Measurements from ENCODE around the gene RASGRP2. TPM values are rescaled to one million over a fixed set of nuclear protein-coding genes. Genes with fewer than 3 reads are reported as not detected.

The RASGRP2 gene
- total RNA-seq, 1 donor from 2014 or later, result 20.9 TPM

GRCh38 chr11:64767344-64768299, 23.7 kb upstream of the RASGRP2 start:
- Mint-ChIP-seq H3K27ac (peak overlapping the region; percentile 66), H3K36me3 (ENCODE audit: low read depth) (peaks cover 96% of the 10 kb centered on the region), H3K27me3 (ENCODE audit: low read depth) (no peaks in the 10 kb centered on the region), H3K4me3 (ENCODE audit: low read depth) (no peak overlapping the region), H3K4me1 (ENCODE audit: low read depth) (peaks cover 68% of the 10 kb centered on the region), H3K9me3 (no peaks in the 10 kb centered on the region)
- DNase-seq (ENCODE audit: low spot score), result peak; percentile 66
- intact Hi-C loops (cut with micrococcal nuclease), result loop anchor here (1.0 to 2.0 kb wide), 2 partner anchors 10 to 23 kb away; partner anchors contain the start of gene RASGRP2

- H3K36me3 Mint-ChIP-seq (ENCODE audit: low read depth), result peaks cover 95% of the 10 kb centered on the region
- no peaks in the 10 kb centered on the region for H3K27me3 Mint-ChIP-seq (ENCODE audit: low read depth)
- H3K9me3 Mint-ChIP-seq, result no peaks in the 10 kb centered on the region
- H3K4me3 Mint-ChIP-seq (ENCODE audit: low read depth), result no peak overlapping the region
- intact Hi-C loops (cut with micrococcal nuclease), result loop anchor here (2.0 kb wide), 1 partner anchor 22 kb away; the partner anchor contains the start of gene RASGRP2
- peaks cover 68% of the 10 kb centered on the region for H3K4me1 Mint-ChIP-seq (ENCODE audit: low read depth)
- DNase-seq (ENCODE audit: low spot score), result no peak
- no peak overlapping the region for H3K27ac Mint-ChIP-seq
Measured at GRCh38 chr11:64766881-64767280, 22.9 kb upstream of the RASGRP2 start.

- Mint-ChIP-seq H3K4me3 (ENCODE audit: low read depth) (no peak overlapping the region), H3K4me1 (ENCODE audit: low read depth) (peaks cover 68% of the 10 kb centered on the region), H3K27me3 (ENCODE audit: low read depth) (no peaks in the 10 kb centered on the region), H3K36me3 (ENCODE audit: low read depth) (peaks cover 91% of the 10 kb centered on the region), H3K27ac (no peak overlapping the region), H3K9me3 (no peaks in the 10 kb centered on the region)
- intact Hi-C loops (cut with micrococcal nuclease), result loop anchor here (2.0 kb wide), 1 partner anchor 21 kb away; the partner anchor contains the start of gene RASGRP2
- no peak for DNase-seq (ENCODE audit: low spot score)
Measured at GRCh38 chr11:64765851-64766665, 22.1 kb upstream of the RASGRP2 start.

- Mint-ChIP-seq H3K4me3 (ENCODE audit: low read depth) (peak overlapping the region; percentile 75), H3K36me3 (ENCODE audit: low read depth) (peaks cover 88% of the 10 kb centered on the region), H3K27me3 (ENCODE audit: low read depth) (no peaks in the 10 kb centered on the region), H3K27ac (peak overlapping the region; percentile 86), H3K9me3 (no peaks in the 10 kb centered on the region), H3K4me1 (ENCODE audit: low read depth) (peaks cover 73% of the 10 kb centered on the region)
- intact Hi-C loops (cut with micrococcal nuclease), result no loop called here
- no peak for DNase-seq (ENCODE audit: low spot score)
Measured at GRCh38 chr11:64765291-64765850, 21.4 kb upstream of the RASGRP2 start.

DNA sequence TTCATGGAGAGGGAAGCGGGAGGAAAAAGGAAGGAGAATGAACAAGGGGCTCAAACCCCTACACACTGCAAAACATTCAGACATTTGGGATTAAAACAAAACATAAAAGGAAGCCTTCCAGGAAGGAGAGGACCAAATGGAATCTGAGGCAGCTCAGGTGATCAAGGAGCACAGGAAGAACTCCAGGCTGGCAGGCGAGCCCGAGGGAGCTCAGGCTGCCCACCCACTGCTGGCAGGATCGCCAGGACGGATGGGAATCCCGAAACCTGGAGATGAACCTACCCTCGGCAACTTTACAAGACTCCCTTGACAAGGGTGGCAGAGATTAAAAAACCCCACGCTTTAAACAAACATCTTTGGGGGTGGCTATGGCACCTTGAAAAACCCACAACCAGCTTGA, 20.8 kb upstream of the RASGRP2 start:
- Mint-ChIP-seq H3K27ac (peak overlapping the region; percentile 86), H3K4me3 (ENCODE audit: low read depth) (peak overlapping the region; percentile 75), H3K4me1 (ENCODE audit: low read depth) (peaks cover 70% of the 10 kb centered on the region), H3K27me3 (ENCODE audit: low read depth) (no peaks in the 10 kb centered on the region), H3K9me3 (no peaks in the 10 kb centered on the region), H3K36me3 (ENCODE audit: low read depth) (peaks cover 82% of the 10 kb centered on the region)
- intact Hi-C loops (cut with micrococcal nuclease), result no loop called here
- no peak for DNase-seq (ENCODE audit: low spot score)

GRCh38 chr11:64764040-64764611, 20.2 kb upstream of the RASGRP2 start:
- peaks cover 76% of the 10 kb centered on the region for H3K36me3 Mint-ChIP-seq (ENCODE audit: low read depth)
- peak overlapping the region; percentile 86 for H3K27ac Mint-ChIP-seq
- peak; percentile 51 for DNase-seq (ENCODE audit: low spot score)
- no peaks in the 10 kb centered on the region for H3K27me3 Mint-ChIP-seq (ENCODE audit: low read depth)
- intact Hi-C loops (cut with micrococcal nuclease), result no loop called here
- no peaks in the 10 kb centered on the region for H3K9me3 Mint-ChIP-seq
- H3K4me1 Mint-ChIP-seq (ENCODE audit: low read depth), result peaks cover 66% of the 10 kb centered on the region
- H3K4me3 Mint-ChIP-seq (ENCODE audit: low read depth), result peak overlapping the region; percentile 75

GRCh38 chr11:64763526-64764039, 19.6 kb upstream of the RASGRP2 start:
- Mint-ChIP-seq H3K4me1 (ENCODE audit: low read depth) (peaks cover 65% of the 10 kb centered on the region), H3K27me3 (ENCODE audit: low read depth) (no peaks in the 10 kb centered on the region), H3K36me3 (ENCODE audit: low read depth) (peaks cover 70% of the 10 kb centered on the region), H3K27ac (peak overlapping the region; percentile 86), H3K9me3 (no peaks in the 10 kb centered on the region), H3K4me3 (ENCODE audit: low read depth) (peak overlapping the region; percentile 75)
- intact Hi-C loops (cut with micrococcal nuclease), result no loop called here
- DNase-seq (ENCODE audit: low spot score), result no peak

GRCh38 chr11:64762674-64763525, 19.0 kb upstream of the RASGRP2 start:
- Mint-ChIP-seq H3K4me3 (ENCODE audit: low read depth) (peak overlapping the region; percentile 6), H3K9me3 (no peaks in the 10 kb centered on the region), H3K4me1 (ENCODE audit: low read depth) (peaks cover 59% of the 10 kb centered on the region), H3K27ac (peak overlapping the region; percentile 67), H3K27me3 (ENCODE audit: low read depth) (no peaks in the 10 kb centered on the region), H3K36me3 (ENCODE audit: low read depth) (peaks cover 64% of the 10 kb centered on the region)
- no peak for DNase-seq (ENCODE audit: low spot score)
- intact Hi-C loops (cut with micrococcal nuclease), result no loop called here

- Mint-ChIP-seq H3K9me3 (no peaks in the 10 kb centered on the region), H3K4me1 (ENCODE audit: low read depth) (peaks cover 53% of the 10 kb centered on the region), H3K27ac (peak overlapping the region; percentile 67), H3K4me3 (ENCODE audit: low read depth) (peak overlapping the region; percentile 15), H3K27me3 (ENCODE audit: low read depth) (no peaks in the 10 kb centered on the region), H3K36me3 (ENCODE audit: low read depth) (peaks cover 57% of the 10 kb centered on the region)
- intact Hi-C loops (cut with micrococcal nuclease), result no loop called here
- no peak for DNase-seq (ENCODE audit: low spot score)
Measured at GRCh38 chr11:64762277-64762673, 18.3 kb upstream of the RASGRP2 start.

- Mint-ChIP-seq H3K9me3 (no peaks in the 10 kb centered on the region), H3K27ac (peak overlapping the region; percentile 67), H3K4me3 (ENCODE audit: low read depth) (no peak overlapping the region), H3K27me3 (ENCODE audit: low read depth) (no peaks in the 10 kb centered on the region), H3K36me3 (ENCODE audit: low read depth) (peaks cover 46% of the 10 kb centered on the region), H3K4me1 (ENCODE audit: low read depth) (peaks cover 45% of the 10 kb centered on the region)
- intact Hi-C loops (cut with micrococcal nuclease), result no loop called here
- no peak for DNase-seq (ENCODE audit: low spot score)
Measured at GRCh38 chr11:64760759-64761420, 16.9 kb upstream of the RASGRP2 start.
